Embryonic facial prominence (tissue), 1 donor: ENCODE results near the gene ALAD.
A peak's percentile ranks its signal among the peaks of the same experiment; 100 is the strongest.

Experiments used
- DNase-seq: peaks from one replicate; pipeline ENCODE4 v3.0.0-alpha.2; 2016; ENCODE audit errors: extremely low spot score

Gene ALAD

DNA sequence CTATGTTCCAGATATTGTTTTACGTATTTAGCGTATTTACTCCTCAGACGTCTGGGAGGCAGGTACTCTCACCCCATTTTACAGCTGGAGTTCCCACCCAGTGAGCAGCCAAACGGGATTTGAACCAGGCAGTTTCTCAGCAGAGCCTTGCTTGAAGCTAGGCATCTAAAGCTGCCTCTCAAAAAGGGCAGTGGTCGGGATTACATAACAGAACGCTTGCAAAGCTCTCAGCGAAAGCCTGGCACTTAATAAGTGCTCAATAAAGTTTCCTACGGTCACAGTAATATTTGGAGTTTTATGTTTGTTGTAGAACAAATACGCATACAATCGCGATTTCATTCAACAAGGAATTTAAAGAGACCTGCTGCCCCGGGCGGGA lies 52.0 kb downstream of the ALAD start:
- no peak for DNase-seq

DNA sequence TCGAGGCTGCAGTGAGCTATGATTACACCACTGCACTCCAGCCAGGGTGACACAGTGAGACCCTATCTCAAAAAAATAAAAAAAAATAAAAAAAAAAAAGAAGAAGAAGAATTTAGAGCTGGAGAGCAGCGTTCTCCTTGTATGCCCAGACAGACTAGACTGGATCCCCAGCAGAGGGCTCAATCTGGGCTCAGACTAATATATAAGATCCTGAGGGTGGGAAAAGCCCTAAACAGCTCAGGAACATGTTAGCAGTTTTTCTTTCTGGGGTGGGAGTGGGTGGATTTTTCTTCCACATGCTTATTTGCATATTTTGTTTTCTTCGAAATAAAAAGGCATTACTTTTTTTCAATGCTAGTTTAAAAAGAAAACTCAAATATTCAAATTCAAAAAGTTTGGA lies 52.6 kb downstream of the ALAD start:
- no peak for DNase-seq

DNA sequence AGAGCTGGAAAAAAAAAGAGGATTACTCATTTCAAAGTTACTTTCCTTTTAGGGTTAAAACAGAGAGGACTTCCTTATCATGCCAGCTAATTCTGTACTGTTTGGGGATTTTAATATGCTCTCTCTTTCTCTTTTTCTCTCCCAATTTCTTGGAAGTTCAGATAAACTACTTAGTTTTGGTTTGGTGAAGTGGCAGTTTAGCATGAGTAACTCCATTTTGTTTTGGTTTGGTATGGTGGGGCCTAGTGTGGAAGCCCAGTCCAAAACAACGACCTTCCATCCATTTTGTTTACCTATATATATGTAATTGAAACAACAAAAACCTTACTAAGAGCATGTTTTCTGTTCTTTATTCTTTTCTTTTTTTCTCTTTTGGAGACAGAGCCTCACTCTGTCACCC lies 55.4 kb downstream of the ALAD start:
- DNase-seq: no peak

DNA sequence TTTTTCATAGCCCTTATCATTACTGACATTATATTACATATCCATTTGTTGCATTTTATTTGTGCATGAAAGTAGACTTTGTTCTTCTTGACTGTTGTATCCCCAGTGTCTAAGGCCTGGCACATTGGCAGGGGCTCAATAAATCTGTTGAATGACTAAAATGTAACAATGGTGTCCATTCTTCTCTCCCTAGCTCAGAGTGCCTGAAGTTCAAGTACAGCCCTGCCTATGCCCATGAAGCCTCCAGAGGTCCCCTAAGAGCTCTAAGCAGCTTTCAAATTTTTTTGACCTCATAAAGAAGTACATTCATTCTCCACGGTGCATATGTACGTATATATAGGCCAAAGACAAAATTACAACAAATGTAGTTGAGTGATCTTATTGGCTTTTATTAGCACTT lies 55.9 kb downstream of the ALAD start:
- DNase-seq: no peak

DNA sequence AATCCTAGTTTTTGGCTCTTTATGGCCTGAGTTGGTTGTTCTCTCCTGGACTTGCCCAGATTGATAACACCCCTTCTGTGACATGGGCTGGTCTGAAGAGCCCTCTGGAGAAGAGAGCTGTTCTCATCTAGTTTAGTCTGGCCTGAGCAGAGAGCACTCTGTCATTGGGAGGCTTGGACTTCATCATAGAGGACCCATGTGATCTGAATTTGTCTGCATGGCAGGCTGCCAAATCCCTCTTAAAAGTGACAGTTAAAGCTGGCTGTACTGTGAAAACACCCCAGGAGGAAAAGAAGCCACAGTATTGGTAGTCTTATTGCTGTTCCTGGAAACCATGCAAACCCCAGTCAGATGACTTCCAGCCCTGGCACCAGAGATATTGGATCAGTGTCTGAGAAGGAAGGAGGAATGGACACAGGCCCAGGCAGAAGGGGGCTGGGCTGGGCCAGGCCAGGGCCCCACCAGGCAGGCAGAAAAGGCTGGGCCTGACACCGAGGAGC lies 57.3 kb downstream of the ALAD start:
- no peak for DNase-seq

DNA sequence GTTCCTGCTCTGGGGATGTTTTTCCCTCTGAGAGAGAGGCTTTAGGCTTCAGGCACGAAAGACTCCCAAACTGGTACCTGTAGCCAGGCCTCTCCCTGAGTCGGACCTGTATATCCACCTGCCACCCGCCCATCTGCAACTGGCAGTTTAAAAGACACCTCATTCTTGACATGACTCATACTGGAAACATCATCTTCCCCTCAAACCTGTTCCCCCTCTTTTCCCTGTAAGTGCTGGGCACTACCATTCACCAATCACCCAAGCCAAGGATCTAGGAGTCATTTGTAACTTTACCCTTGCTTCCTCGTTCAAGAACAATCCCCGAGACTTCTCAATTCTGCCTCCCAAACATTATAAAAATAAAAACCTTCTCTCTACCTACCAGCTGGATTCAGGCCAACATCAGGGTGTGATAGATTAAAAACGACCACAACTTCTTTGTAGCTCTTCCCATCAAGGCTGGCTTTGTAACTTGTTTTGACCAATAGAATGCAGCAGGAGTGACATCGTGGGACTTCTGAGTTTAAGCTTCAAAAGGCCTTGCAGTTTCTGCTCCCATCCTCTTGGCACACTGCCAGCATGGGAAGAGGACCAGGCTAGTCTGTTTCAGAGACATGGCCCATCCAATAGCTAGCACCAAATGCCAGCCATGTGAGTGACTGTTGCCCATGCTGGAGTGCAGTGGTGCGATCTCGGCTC lies 59.2 kb downstream of the ALAD start:
- DNase-seq: no peak

DNA sequence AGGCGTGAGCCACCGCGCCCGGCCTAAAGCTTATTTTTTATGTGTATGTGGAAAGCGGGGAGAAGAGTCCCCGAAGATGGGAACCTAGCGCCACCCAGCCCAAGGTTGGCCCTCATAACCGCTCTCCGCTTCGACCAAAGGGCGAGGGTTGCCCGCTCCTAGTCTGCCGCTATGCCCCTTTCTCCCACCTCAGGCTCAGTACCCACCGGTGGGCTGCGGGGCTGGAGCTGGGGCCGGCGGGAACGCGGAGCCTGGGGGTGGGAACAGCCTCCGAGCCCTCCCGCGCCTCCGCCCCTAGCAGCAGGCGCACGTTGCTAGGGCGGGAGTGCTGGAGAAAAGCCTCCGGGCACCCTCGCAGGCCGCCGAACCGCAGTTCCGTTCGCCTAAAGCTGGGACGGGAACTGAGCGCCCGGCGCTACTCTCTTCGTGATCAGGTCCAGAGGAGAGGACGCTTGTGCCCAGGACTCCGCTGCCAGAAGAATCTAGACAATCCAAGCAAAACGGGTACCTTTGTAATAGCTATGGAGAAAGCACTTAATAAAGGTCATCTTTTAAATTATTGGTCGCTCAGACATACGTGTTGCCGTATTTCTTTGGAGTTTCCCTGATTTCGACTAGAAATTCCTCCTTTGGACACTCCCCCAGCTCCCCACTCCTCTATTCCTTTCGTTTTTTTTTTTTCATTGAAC lies 60.9 kb downstream of the ALAD start, which contains the start of gene WDR31:
WDR31 (minus strand) TSS at position 265 of the 689 bp plus-strand sequence. CDS start 8,253 bp downstream, outside the sequence.
- DNase-seq: peak; percentile 79

DNA sequence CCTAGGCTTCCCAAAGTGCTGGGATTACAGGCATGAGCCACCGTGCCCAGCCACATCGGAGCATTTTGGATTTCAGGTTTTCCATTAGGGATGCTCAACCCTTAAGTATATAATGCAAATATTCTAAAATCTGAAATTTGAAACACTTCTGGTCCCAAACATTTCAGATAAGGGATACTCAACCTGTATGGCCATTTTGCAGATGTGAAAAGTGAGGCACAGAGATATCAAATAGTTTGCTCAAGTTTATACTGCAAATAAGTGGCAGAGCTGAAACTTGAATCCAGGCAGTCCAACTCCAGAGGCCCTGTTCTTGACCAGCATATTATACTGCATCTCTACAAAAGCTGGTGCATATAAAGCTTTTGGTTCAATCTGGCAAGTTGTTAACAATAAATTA lies 63.4 kb downstream of the ALAD start:
- no peak for DNase-seq
